ENCODE data around the gene POLR1G. TPM values are rescaled to one million over a fixed set of nuclear protein-coding genes. Genes with fewer than 3 reads are reported as not detected.

Gene POLR1G
- total and polyA plus RNA-seq, 9 of the 15 experiments (the other 6 are each of a cell fraction or from before 2014, with no cell fraction given): 3.0 to 50.1 (median 27.4) TPM

DNA sequence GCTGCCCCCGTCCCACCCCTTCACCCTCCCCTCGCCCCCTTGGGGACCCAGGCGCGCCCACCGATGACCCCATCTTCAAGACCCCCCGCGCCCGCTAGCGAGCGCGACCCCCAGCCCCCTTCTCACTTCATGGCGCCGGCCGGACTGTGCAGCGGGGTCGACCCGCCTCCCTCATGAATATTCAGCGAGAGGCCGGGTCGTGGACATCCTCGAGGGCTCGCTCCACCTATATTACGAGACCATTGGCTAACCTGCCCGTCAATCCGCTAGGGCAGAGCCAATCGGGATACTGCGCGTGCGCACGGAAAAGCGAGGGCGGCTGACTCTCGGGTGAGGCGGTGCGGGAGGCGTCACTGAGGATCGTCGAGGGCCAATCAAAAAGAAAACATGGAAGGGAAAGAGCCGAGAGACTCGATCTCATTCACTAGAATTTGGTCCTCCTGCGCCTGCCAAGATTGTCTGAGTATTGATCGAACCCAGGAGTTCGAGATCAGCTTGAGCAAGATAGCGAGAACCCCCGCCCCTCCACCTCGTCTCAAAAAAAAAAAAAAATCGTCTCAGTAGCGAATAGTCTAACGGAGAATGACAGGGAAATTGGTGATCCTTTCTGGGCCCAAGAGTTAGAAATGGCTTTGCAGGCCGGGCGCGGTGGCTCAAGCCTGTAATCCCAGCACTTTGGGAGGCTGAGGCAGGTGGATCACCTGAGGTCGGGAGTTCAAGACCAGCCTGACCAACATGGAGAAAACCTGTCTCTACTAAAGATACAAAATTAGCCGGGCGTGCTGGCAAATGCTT is 35.8 kb upstream of the POLR1G start, which contains the start of gene ERCC2 (continued):
- TF ChIP-seq, protein P1, sequence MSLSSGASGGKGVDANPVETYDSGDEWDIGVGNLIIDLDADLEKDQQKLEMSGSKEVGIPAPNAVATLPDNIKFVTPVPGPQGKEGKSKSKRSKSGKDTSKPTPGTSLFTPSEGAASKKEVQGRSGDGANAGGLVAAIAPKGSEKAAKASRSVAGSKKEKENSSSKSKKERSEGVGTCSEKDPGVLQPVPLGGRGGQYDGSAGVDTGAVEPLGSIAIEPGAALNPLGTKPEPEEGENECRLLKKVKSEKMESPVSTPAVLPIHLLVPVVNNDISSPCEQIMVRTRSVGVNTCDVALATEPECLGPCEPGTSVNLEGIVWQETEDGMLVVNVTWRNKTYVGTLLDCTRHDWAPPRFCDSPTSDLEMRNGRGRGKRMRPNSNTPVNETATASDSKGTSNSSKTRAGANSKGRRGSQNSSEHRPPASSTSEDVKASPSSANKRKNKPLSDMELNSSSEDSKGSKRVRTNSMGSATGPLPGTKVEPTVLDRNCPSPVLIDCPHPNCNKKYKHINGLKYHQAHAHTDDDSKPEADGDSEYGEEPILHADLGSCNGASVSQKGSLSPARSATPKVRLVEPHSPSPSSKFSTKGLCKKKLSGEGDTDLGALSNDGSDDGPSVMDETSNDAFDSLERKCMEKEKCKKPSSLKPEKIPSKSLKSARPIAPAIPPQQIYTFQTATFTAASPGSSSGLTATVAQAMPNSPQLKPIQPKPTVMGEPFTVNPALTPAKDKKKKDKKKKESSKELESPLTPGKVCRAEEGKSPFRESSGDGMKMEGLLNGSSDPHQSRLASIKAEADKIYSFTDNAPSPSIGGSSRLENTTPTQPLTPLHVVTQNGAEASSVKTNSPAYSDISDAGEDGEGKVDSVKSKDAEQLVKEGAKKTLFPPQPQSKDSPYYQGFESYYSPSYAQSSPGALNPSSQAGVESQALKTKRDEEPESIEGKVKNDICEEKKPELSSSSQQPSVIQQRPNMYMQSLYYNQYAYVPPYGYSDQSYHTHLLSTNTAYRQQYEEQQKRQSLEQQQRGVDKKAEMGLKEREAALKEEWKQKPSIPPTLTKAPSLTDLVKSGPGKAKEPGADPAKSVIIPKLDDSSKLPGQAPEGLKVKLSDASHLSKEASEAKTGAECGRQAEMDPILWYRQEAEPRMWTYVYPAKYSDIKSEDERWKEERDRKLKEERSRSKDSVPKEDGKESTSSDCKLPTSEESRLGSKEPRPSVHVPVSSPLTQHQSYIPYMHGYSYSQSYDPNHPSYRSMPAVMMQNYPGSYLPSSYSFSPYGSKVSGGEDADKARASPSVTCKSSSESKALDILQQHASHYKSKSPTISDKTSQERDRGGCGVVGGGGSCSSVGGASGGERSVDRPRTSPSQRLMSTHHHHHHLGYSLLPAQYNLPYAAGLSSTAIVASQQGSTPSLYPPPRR (CRISPR knock-in tag; IDR thresholded peaks at IDR 0.05; ENCODE audit: borderline replicate concordance): no peak; the same call in 1 of the 2 replicates
- TF ChIP-seq NBN (IDR thresholded peaks at IDR 0.05; ENCODE audit: low read depth) (peak; percentile 73), ZNF695 (CRISPR knock-in tag; IDR thresholded peaks at IDR 0.05) (no peak), ZNF133 (CRISPR knock-in tag; IDR thresholded peaks at IDR 0.05) (no peak), POLR2B (IDR thresholded peaks at IDR 0.05; ENCODE audit: low read depth, partially characterized antibody) (peak; percentile 80), FUS (optimal IDR thresholded peaks at IDR 0.05; ENCODE audit: low read depth, low read length) (no peak), MAFG (tag; conservative IDR thresholded peaks at IDR 0.05) (no peak)
- TF ChIP-seq, protein P2, sequence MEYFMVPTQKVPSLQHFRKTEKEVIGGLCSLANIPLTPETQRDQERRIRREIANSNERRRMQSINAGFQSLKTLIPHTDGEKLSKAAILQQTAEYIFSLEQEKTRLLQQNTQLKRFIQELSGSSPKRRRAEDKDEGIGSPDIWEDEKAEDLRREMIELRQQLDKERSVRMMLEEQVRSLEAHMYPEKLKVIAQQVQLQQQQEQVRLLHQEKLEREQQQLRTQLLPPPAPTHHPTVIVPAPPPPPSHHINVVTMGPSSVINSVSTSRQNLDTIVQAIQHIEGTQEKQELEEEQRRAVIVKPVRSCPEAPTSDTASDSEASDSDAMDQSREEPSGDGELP (CRISPR knock-in tag; IDR thresholded peaks at IDR 0.05; ENCODE audit: borderline replicate concordance): peak; percentile 8; the same call in 1 of the 2 replicates
- TF ChIP-seq, protein P3, sequence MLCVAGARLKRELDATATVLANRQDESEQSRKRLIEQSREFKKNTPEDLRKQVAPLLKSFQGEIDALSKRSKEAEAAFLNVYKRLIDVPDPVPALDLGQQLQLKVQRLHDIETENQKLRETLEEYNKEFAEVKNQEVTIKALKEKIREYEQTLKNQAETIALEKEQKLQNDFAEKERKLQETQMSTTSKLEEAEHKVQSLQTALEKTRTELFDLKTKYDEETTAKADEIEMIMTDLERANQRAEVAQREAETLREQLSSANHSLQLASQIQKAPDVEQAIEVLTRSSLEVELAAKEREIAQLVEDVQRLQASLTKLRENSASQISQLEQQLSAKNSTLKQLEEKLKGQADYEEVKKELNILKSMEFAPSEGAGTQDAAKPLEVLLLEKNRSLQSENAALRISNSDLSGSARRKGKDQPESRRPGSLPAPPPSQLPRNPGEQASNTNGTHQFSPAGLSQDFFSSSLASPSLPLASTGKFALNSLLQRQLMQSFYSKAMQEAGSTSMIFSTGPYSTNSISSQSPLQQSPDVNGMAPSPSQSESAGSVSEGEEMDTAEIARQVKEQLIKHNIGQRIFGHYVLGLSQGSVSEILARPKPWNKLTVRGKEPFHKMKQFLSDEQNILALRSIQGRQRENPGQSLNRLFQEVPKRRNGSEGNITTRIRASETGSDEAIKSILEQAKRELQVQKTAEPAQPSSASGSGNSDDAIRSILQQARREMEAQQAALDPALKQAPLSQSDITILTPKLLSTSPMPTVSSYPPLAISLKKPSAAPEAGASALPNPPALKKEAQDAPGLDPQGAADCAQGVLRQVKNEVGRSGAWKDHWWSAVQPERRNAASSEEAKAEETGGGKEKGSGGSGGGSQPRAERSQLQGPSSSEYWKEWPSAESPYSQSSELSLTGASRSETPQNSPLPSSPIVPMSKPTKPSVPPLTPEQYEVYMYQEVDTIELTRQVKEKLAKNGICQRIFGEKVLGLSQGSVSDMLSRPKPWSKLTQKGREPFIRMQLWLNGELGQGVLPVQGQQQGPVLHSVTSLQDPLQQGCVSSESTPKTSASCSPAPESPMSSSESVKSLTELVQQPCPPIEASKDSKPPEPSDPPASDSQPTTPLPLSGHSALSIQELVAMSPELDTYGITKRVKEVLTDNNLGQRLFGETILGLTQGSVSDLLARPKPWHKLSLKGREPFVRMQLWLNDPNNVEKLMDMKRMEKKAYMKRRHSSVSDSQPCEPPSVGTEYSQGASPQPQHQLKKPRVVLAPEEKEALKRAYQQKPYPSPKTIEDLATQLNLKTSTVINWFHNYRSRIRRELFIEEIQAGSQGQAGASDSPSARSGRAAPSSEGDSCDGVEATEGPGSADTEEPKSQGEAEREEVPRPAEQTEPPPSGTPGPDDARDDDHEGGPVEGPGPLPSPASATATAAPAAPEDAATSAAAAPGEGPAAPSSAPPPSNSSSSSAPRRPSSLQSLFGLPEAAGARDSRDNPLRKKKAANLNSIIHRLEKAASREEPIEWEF (CRISPR knock-in tag; IDR thresholded peaks at IDR 0.05): no peak
- TF ChIP-seq, protein P4, sequence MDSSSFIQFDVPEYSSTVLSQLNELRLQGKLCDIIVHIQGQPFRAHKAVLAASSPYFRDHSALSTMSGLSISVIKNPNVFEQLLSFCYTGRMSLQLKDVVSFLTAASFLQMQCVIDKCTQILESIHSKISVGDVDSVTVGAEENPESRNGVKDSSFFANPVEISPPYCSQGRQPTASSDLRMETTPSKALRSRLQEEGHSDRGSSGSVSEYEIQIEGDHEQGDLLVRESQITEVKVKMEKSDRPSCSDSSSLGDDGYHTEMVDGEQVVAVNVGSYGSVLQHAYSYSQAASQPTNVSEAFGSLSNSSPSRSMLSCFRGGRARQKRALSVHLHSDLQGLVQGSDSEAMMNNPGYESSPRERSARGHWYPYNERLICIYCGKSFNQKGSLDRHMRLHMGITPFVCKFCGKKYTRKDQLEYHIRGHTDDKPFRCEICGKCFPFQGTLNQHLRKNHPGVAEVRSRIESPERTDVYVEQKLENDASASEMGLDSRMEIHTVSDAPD (CRISPR knock-in tag; IDR thresholded peaks at IDR 0.05): no peak

Measured in K562 (cell line).